DOHH2 (cell line): Measurements from ENCODE around the gene SETD3.

Source experiments
- CTCF ChIP-seq: fragments of 200-600 bp; sonication (generic); IDR thresholded peaks from one replicate; pipeline ENCODE4 v1.5.1; 2014; ENCODE audit warnings: antibody characterized with exemption, mild to moderate bottlenecking, low read depth, low read length; ENCODE audit not compliant: poor library complexity, severe bottlenecking
- EZH2phosphoT487 ChIP-seq: fragments of 200-600 bp; sonication (generic); IDR thresholded peaks from 2 replicates; pipeline ENCODE4 v1.6.1; 2017; ENCODE audit warnings: borderline replicate concordance, mild to moderate bottlenecking, antibody characterized with exemption, low read length, moderate library complexity, mixed read lengths

- peak; percentile 76 for TF ChIP-seq CTCF
- TF ChIP-seq EZH2phosphoT487 = no peak
These were observed 50.2 kb downstream of the SETD3 start for GRCh38 chr14:99430491-99430890.
